ENCODE data around the gene DCC. TPM values are rescaled to one million over a fixed set of nuclear protein-coding genes. Genes with fewer than 3 reads are reported as not detected.

The DCC gene
- total and polyA plus RNA-seq, 2 experiments from 2014 or later, result 0.53 to 0.73 TPM

- Histone ChIP-seq H2AFZ (no peak overlapping the region), H3K79me2 (replicated peaks; ENCODE audit: insufficient read depth) (no peaks in the 10 kb centered on the region), H4K20me1 (replicated peaks; ENCODE audit: insufficient read depth) (no peaks in the 10 kb centered on the region), H3K4me1 (ENCODE audit: insufficient read depth) (no peaks in the 10 kb centered on the region), H3K36me3 (ENCODE audit: insufficient read depth) (no peaks in the 10 kb centered on the region), H3K4me2 (no peak overlapping the region), H3F3A (replicated peaks; ENCODE audit: low read depth) (no peaks in the 10 kb centered on the region), H3K27ac (ENCODE audit: low read depth) (no peak overlapping the region), H3K9me2 (ENCODE audit: insufficient read depth) (no peaks in the 10 kb centered on the region), H3K4me3 (no peak overlapping the region), H3K27me3 (ENCODE audit: insufficient read depth) (no peaks in the 10 kb centered on the region)
- ATAC-seq, result no peak
- no peaks in the 10 kb centered on the region for H3K4me1 Mint-ChIP-seq
- no peak for TF ChIP-seq EZH2phosphoT487 (IDR thresholded peaks at IDR 0.05; ENCODE audit: unreplicated experiment)
- DNase-seq (ENCODE audit: low spot score), result no peak
- no peaks in the 10 kb centered on the region for H3K36me3 Mint-ChIP-seq (ENCODE audit: low read depth)
- H3K27ac Mint-ChIP-seq, result no peak overlapping the region
- no peaks in the 10 kb centered on the region for H3K27me3 Mint-ChIP-seq (ENCODE audit: insufficient read depth, low read depth, poor library complexity)
- no peaks in the 10 kb centered on the region for H3K9me3 Mint-ChIP-seq
- H3K4me3 Mint-ChIP-seq, result no peak overlapping the region
Measured at GRCh38 chr18:52437161-52437560, 97.2 kb downstream of the DCC start.

DNA sequence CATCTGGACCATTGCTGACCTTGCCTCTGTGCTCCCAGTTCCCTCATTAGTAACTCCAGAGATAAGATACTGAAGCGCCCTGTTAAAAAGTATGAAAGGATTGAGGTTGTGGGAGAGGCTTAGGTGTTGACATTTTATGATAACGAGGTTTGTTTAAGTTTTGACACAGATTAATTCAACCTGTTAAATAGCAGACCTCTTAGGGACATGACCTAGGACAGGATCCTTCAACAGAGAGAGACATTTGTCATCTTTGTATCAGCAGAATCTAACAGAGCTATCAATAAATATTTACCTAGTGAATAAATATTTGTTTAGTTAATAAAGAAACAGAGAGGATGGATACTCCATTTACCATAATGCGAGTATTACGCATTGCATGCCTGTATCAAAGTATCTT, 99.5 kb downstream of the DCC start:
- TF ChIP-seq REST (IDR thresholded peaks at IDR 0.05; ENCODE audit: unreplicated experiment), result no peak
- no peak for TF ChIP-seq EZH2phosphoT487 (IDR thresholded peaks at IDR 0.05; ENCODE audit: unreplicated experiment)
- TF ChIP-seq, protein P1, sequence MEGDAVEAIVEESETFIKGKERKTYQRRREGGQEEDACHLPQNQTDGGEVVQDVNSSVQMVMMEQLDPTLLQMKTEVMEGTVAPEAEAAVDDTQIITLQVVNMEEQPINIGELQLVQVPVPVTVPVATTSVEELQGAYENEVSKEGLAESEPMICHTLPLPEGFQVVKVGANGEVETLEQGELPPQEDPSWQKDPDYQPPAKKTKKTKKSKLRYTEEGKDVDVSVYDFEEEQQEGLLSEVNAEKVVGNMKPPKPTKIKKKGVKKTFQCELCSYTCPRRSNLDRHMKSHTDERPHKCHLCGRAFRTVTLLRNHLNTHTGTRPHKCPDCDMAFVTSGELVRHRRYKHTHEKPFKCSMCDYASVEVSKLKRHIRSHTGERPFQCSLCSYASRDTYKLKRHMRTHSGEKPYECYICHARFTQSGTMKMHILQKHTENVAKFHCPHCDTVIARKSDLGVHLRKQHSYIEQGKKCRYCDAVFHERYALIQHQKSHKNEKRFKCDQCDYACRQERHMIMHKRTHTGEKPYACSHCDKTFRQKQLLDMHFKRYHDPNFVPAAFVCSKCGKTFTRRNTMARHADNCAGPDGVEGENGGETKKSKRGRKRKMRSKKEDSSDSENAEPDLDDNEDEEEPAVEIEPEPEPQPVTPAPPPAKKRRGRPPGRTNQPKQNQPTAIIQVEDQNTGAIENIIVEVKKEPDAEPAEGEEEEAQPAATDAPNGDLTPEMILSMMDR (conservative IDR thresholded peaks at IDR 0.05; ENCODE audit: low read depth in 2 of 2), result no peak
- TF ChIP-seq NANOG (IDR thresholded peaks at IDR 0.05; ENCODE audit: borderline replicate concordance), result no peak
- Histone ChIP-seq H3K27ac (ENCODE audit: low read depth) (no peak overlapping the region), H4K20me1 (replicated peaks; ENCODE audit: insufficient read depth) (no peaks in the 10 kb centered on the region), H3K27me3 (ENCODE audit: insufficient read depth) (no peaks in the 10 kb centered on the region), H3K4me3 (no peak overlapping the region), H3K36me3 (ENCODE audit: insufficient read depth) (no peaks in the 10 kb centered on the region), H2AFZ (no peak overlapping the region), H3K79me2 (replicated peaks; ENCODE audit: insufficient read depth) (no peaks in the 10 kb centered on the region), H3K4me2 (no peak overlapping the region), H3K9me2 (ENCODE audit: insufficient read depth) (no peaks in the 10 kb centered on the region), H3F3A (replicated peaks; ENCODE audit: low read depth) (no peaks in the 10 kb centered on the region), H3K4me1 (ENCODE audit: insufficient read depth) (0 out of 2 replicates have a peak, but pooled peaks cover 2% of the 10 kb centered on the region)
- Mint-ChIP-seq H3K9me3 (no peaks in the 10 kb centered on the region), H3K27ac (no peak overlapping the region), H3K4me1 (peaks cover 9% of the 10 kb centered on the region), H3K27me3 (ENCODE audit: insufficient read depth, low read depth, poor library complexity) (no peaks in the 10 kb centered on the region), H3K36me3 (ENCODE audit: low read depth) (no peaks in the 10 kb centered on the region), H3K4me3 (no peak overlapping the region)
- ATAC-seq, result no peak
- no peak for DNase-seq (ENCODE audit: low spot score)

- H3K4me1 Mint-ChIP-seq, result peaks cover 18% of the 10 kb centered on the region
- H3K36me3 Mint-ChIP-seq (ENCODE audit: low read depth), result no peaks in the 10 kb centered on the region
- no peaks in the 10 kb centered on the region for H3K9me2 ChIP-seq (ENCODE audit: insufficient read depth)
- H3K4me2 ChIP-seq, result no peak overlapping the region
- no peaks in the 10 kb centered on the region for H3K9me3 Mint-ChIP-seq
- H3K27ac Mint-ChIP-seq, result no peak overlapping the region
- H3K36me3 ChIP-seq (ENCODE audit: insufficient read depth), result no peaks in the 10 kb centered on the region
- H3K27me3 Mint-ChIP-seq (ENCODE audit: insufficient read depth, low read depth, poor library complexity), result peaks cover 1% of the 10 kb centered on the region
- DNase-seq (ENCODE audit: low spot score) (no peak), ATAC-seq (no peak)
- H3K27ac ChIP-seq (ENCODE audit: low read depth), result no peak overlapping the region
- no peak overlapping the region for H2AFZ ChIP-seq
- no peaks in the 10 kb centered on the region for H4K20me1 ChIP-seq (replicated peaks; ENCODE audit: insufficient read depth)
- no peaks in the 10 kb centered on the region for H3F3A ChIP-seq (replicated peaks; ENCODE audit: low read depth)
- H3K27me3 ChIP-seq (ENCODE audit: insufficient read depth), result no peaks in the 10 kb centered on the region
- TF ChIP-seq ETS1 (IDR thresholded peaks at IDR 0.05) (no peak), POLR2AphosphoS5 (IDR thresholded peaks at IDR 0.05; ENCODE audit: low read depth) (no peak), STAT1 (IDR thresholded peaks at IDR 0.05; ENCODE audit: unreplicated experiment) (no peak), ZNF114 (CRISPR knock-in tag; IDR thresholded peaks at IDR 0.05) (no peak), EZH2 (IDR thresholded peaks at IDR 0.05; ENCODE audit: low read depth, unreplicated experiment) (no peak)
- H3K4me1 ChIP-seq (ENCODE audit: insufficient read depth), result peaks cover 16% of the 10 kb centered on the region; the same call in 1 of the 2 replicates
- no peak overlapping the region for H3K4me3 ChIP-seq
- H3K4me3 Mint-ChIP-seq, result no peak overlapping the region
- no peaks in the 10 kb centered on the region for H3K79me2 ChIP-seq (replicated peaks; ENCODE audit: insufficient read depth)
Measured at GRCh38 chr18:52441794-52442193, 101.8 kb downstream of the DCC start.

Data from GM23338 (cell line).